Activated T-cell treated with anti-CD3 and anti-CD28 coated beads, Interleukin-2, amount 50 U/mL, for 24 hours (primary cell): ENCODE data around the gene BIN1.

Source experiments
- DNase-seq: peaks from one replicate; pipeline ENCODE4 v3.0.0-alpha.2; 2020
- H3K27ac Mint-ChIP-seq: 2 replicates; pipeline ENCODE4 v1.8.0; 2020; ENCODE audit warnings: mild to moderate bottlenecking, mixed read lengths
- H3K27me3 Mint-ChIP-seq: 2 replicates; pipeline ENCODE4 v1.8.0; 2020; ENCODE audit warnings: mixed read lengths
- H3K36me3 Mint-ChIP-seq: 2 replicates; pipeline ENCODE4 v1.8.0; 2020; ENCODE audit warnings: low read depth, mixed read lengths
- H3K4me1 Mint-ChIP-seq: 2 replicates; pipeline ENCODE4 v1.8.0; 2020; ENCODE audit warnings: low read depth, mixed read lengths
- H3K4me3 Mint-ChIP-seq: 2 replicates; pipeline ENCODE4 v1.8.0; 2020; ENCODE audit warnings: mild to moderate bottlenecking, moderate library complexity, mixed read lengths
- H3K9me3 Mint-ChIP-seq: 2 replicates; pipeline ENCODE4 v1.8.0; 2020; ENCODE audit warnings: mixed read lengths

BIN1 gene

GRCh38 chr2:127017548-127017947, 89.4 kb downstream of the BIN1 start:
- no peak overlapping the region for H3K4me3 Mint-ChIP-seq
- H3K27ac Mint-ChIP-seq: no peak overlapping the region
- H3K4me1 Mint-ChIP-seq: no peaks in the 10 kb centered on the region
- H3K36me3 Mint-ChIP-seq: no peaks in the 10 kb centered on the region
- no peaks in the 10 kb centered on the region for H3K9me3 Mint-ChIP-seq
- peaks cover 11% of the 10 kb centered on the region for H3K27me3 Mint-ChIP-seq
- DNase-seq: no peak

GRCh38 chr2:127016329-127016728, 90.6 kb downstream of the BIN1 start:
- H3K9me3 Mint-ChIP-seq: no peaks in the 10 kb centered on the region
- no peak for DNase-seq
- peaks cover 12% of the 10 kb centered on the region for H3K27me3 Mint-ChIP-seq

GRCh38 chr2:127015106-127015910, 91.6 kb downstream of the BIN1 start:
- Mint-ChIP-seq H3K9me3 (peaks cover under 1% of the 10 kb centered on the region), H3K36me3 (no peaks in the 10 kb centered on the region), H3K4me1 (no peaks in the 10 kb centered on the region), H3K27ac (no peak overlapping the region), H3K27me3 (peaks cover 13% of the 10 kb centered on the region), H3K4me3 (no peak overlapping the region)
- no peak for DNase-seq

More at GRCh38 chr2:127016329-127016728, 90.6 kb downstream of the BIN1 start:
- no peaks in the 10 kb centered on the region for H3K36me3 Mint-ChIP-seq
- no peak overlapping the region for H3K4me3 Mint-ChIP-seq
- H3K27ac Mint-ChIP-seq: no peak overlapping the region
- H3K4me1 Mint-ChIP-seq: no peaks in the 10 kb centered on the region

- DNase-seq: no peak
- H3K4me3 Mint-ChIP-seq: no peak overlapping the region
- no peaks in the 10 kb centered on the region for H3K36me3 Mint-ChIP-seq
- peaks cover 20% of the 10 kb centered on the region for H3K27me3 Mint-ChIP-seq
- H3K9me3 Mint-ChIP-seq: peaks cover 2% of the 10 kb centered on the region
- H3K4me1 Mint-ChIP-seq: no peaks in the 10 kb centered on the region
- H3K27ac Mint-ChIP-seq: no peak overlapping the region
These were observed 92.3 kb downstream of the BIN1 start for GRCh38 chr2:127014630-127015029.

- no peaks in the 10 kb centered on the region for H3K4me1 Mint-ChIP-seq
- H3K4me3 Mint-ChIP-seq: no peak overlapping the region
- no peaks in the 10 kb centered on the region for H3K36me3 Mint-ChIP-seq
- no peak overlapping the region for H3K27ac Mint-ChIP-seq
- DNase-seq: no peak
- peaks cover 21% of the 10 kb centered on the region for H3K27me3 Mint-ChIP-seq
- peaks cover 2% of the 10 kb centered on the region for H3K9me3 Mint-ChIP-seq
These were observed 92.7 kb downstream of the BIN1 start for GRCh38 chr2:127014224-127014623.

- Mint-ChIP-seq H3K36me3 (no peaks in the 10 kb centered on the region), H3K4me3 (no peak overlapping the region), H3K27ac (no peak overlapping the region), H3K4me1 (no peaks in the 10 kb centered on the region), H3K27me3 (peaks cover 28% of the 10 kb centered on the region), H3K9me3 (peaks cover 2% of the 10 kb centered on the region)
- DNase-seq: no peak
These were observed 94.1 kb downstream of the BIN1 start for GRCh38 chr2:127012868-127013267.

- Mint-ChIP-seq H3K27me3 (peaks cover 28% of the 10 kb centered on the region), H3K4me1 (no peaks in the 10 kb centered on the region), H3K36me3 (no peaks in the 10 kb centered on the region), H3K4me3 (no peak overlapping the region), H3K9me3 (peaks cover 2% of the 10 kb centered on the region), H3K27ac (no peak overlapping the region)
- DNase-seq: no peak
These were observed 94.7 kb downstream of the BIN1 start for GRCh38 chr2:127012215-127012614.

- Mint-ChIP-seq H3K27ac (no peak overlapping the region), H3K4me1 (no peaks in the 10 kb centered on the region), H3K9me3 (peaks cover 2% of the 10 kb centered on the region), H3K4me3 (no peak overlapping the region), H3K27me3 (peaks cover 28% of the 10 kb centered on the region), H3K36me3 (no peaks in the 10 kb centered on the region)
- no peak for DNase-seq
These were observed 95.2 kb downstream of the BIN1 start for GRCh38 chr2:127011796-127012195.

GRCh38 chr2:127011231-127011661, 95.7 kb downstream of the BIN1 start:
- Mint-ChIP-seq H3K27ac (no peak overlapping the region), H3K4me1 (no peaks in the 10 kb centered on the region), H3K27me3 (peaks cover 28% of the 10 kb centered on the region), H3K9me3 (peaks cover 2% of the 10 kb centered on the region), H3K4me3 (no peak overlapping the region), H3K36me3 (no peaks in the 10 kb centered on the region)
- DNase-seq: no peak

- Mint-ChIP-seq H3K27me3 (peaks cover 23% of the 10 kb centered on the region), H3K4me1 (no peaks in the 10 kb centered on the region), H3K27ac (no peak overlapping the region), H3K9me3 (peaks cover 2% of the 10 kb centered on the region), H3K36me3 (no peaks in the 10 kb centered on the region), H3K4me3 (no peak overlapping the region)
- no peak for DNase-seq
These were observed 98.5 kb downstream of the BIN1 start for GRCh38 chr2:127008265-127009015.

- peaks cover 18% of the 10 kb centered on the region for H3K27me3 Mint-ChIP-seq
- H3K27ac Mint-ChIP-seq: no peak overlapping the region
- H3K36me3 Mint-ChIP-seq: no peaks in the 10 kb centered on the region
These were observed 99.3 kb downstream of the BIN1 start for GRCh38 chr2:127007652-127008051.

GRCh38 chr2:127006962-127007361, 100.0 kb downstream of the BIN1 start:
- H3K27ac Mint-ChIP-seq: no peak overlapping the region
- H3K36me3 Mint-ChIP-seq: no peaks in the 10 kb centered on the region
- peaks cover 2% of the 10 kb centered on the region for H3K9me3 Mint-ChIP-seq
- DNase-seq: no peak
- peaks cover 15% of the 10 kb centered on the region for H3K27me3 Mint-ChIP-seq
- H3K4me3 Mint-ChIP-seq: no peak overlapping the region
- no peaks in the 10 kb centered on the region for H3K4me1 Mint-ChIP-seq

More at GRCh38 chr2:127007652-127008051, 99.3 kb downstream of the BIN1 start:
- no peak for DNase-seq
- H3K4me3 Mint-ChIP-seq: no peak overlapping the region
- H3K9me3 Mint-ChIP-seq: peaks cover 2% of the 10 kb centered on the region
- no peaks in the 10 kb centered on the region for H3K4me1 Mint-ChIP-seq

GRCh38 chr2:127004893-127005600, 101.9 kb downstream of the BIN1 start:
- peaks cover 12% of the 10 kb centered on the region for H3K27me3 Mint-ChIP-seq
- H3K4me1 Mint-ChIP-seq: peaks cover 3% of the 10 kb centered on the region
- no peak overlapping the region for H3K4me3 Mint-ChIP-seq
- H3K27ac Mint-ChIP-seq: no peak overlapping the region
- H3K9me3 Mint-ChIP-seq: no peaks in the 10 kb centered on the region
- H3K36me3 Mint-ChIP-seq: no peaks in the 10 kb centered on the region
- no peak for DNase-seq

- Mint-ChIP-seq H3K27ac (no peak overlapping the region), H3K27me3 (no peaks in the 10 kb centered on the region), H3K4me1 (peaks cover 3% of the 10 kb centered on the region), H3K36me3 (no peaks in the 10 kb centered on the region), H3K4me3 (no peak overlapping the region), H3K9me3 (no peaks in the 10 kb centered on the region)
- no peak for DNase-seq
These were observed 103.7 kb downstream of the BIN1 start for GRCh38 chr2:127003070-127003800.
